K562 (cell line): ENCODE data around the gene AGAP1. TPM values are rescaled to one million over a fixed set of nuclear protein-coding genes. Genes with fewer than 3 reads are reported as not detected.

ENCODE experiments used
- CBFA2T2 ChIP-seq: fragments of 450-650 bp; conservative IDR thresholded peaks from 2 replicates; pipeline ENCODE4 v1.6.1; 2017; ENCODE audit warnings: mild to moderate bottlenecking
- DPF2 ChIP-seq: fragments of 450-650 bp; IDR thresholded peaks from 2 replicates; pipeline ENCODE4 v1.6.1; 2016
- EP400 ChIP-seq: fragments of 450-650 bp; IDR thresholded peaks from 2 replicates; pipeline ENCODE4 v1.6.1; 2017; ENCODE audit warnings: antibody characterized with exemption, mild to moderate bottlenecking, moderate library complexity
- FOXJ2 ChIP-seq: fragments of 200-800 bp; sonication (Bioruptor generic); IDR thresholded peaks from 2 replicates; pipeline ENCODE4 v1.6.1; 2016; ENCODE audit warnings: missing genetic modification characterization, missing compliant biosample characterization
- FOXK1 ChIP-seq: sonication (generic); formaldehyde crosslinking; IDR thresholded peaks from 2 replicates; pipeline ENCODE4 v1.8.0; 2022; ENCODE audit warnings: missing genetic modification reagents, mild to moderate bottlenecking, borderline replicate concordance
- HMG20A ChIP-seq: fragments of 450-650 bp; formaldehyde crosslinking; conservative IDR thresholded peaks from 2 replicates; pipeline ENCODE4 v1.4.0; 2020; ENCODE audit warnings: mild to moderate bottlenecking, mixed read lengths
- JUN ChIP-seq, 2 experiments: sonication (generic) in 1 of 2; formaldehyde crosslinking in 1 of 2; IDR thresholded peaks; 2 replicates each; pipeline versions ENCODE4 v1.6.1 to v1.8.0; 2012 to 2022; ENCODE audit warnings: borderline replicate concordance in 2 of 2, mild to moderate bottlenecking in 2 of 2, improper control_type of control experiment in 1 of 2, low read depth in 1 of 2, low read length in 1 of 2, missing genetic modification reagents in 1 of 2
- JUND ChIP-seq, 2 experiments: IDR thresholded peaks; 2 replicates in 1 of 2; 3 replicates in 1 of 2; pipeline ENCODE4 v1.6.1; 2011; ENCODE audit warnings: borderline replicate concordance in 2 of 2, low read depth in 2 of 2, low read length in 2 of 2, improper control_type of control experiment in 1 of 2, missing biosample characterization in 1 of 2, missing genetic modification characterization in 1 of 2, missing genetic modification reagents in 1 of 2
- MED1 ChIP-seq: sonication (generic); formaldehyde crosslinking; IDR thresholded peaks from 2 replicates; pipeline ENCODE4 v1.8.1; 2023; ENCODE audit warnings: missing genetic modification reagents, borderline replicate concordance
- NFIC ChIP-seq: fragments of 450-650 bp; IDR thresholded peaks from 2 replicates; pipeline ENCODE4 v1.6.1; 2017; ENCODE audit warnings: mild to moderate bottlenecking, inconsistent platforms
- NR2C1 ChIP-seq, 2 experiments: fragments of 450-650 bp; IDR thresholded peaks; 2 replicates each; pipeline ENCODE4 v1.6.1; 2017; ENCODE audit warnings: mild to moderate bottlenecking in 2 of 2, antibody characterized with exemption in 1 of 2, inconsistent platforms in 1 of 2, missing compliant biosample characterization in 1 of 2, missing genetic modification characterization in 1 of 2
- NR2F6 ChIP-seq: fragments of 450-650 bp; formaldehyde crosslinking; IDR thresholded peaks from 2 replicates; pipeline ENCODE4 v1.4.0; 2020; ENCODE audit warnings: mild to moderate bottlenecking
- PYGO2 ChIP-seq: fragments of 450-650 bp; IDR thresholded peaks from 2 replicates; pipeline ENCODE4 v1.6.1; 2016; ENCODE audit warnings: mild to moderate bottlenecking, missing genetic modification characterization, moderate library complexity, missing compliant biosample characterization
- SMARCB1 ChIP-seq: IDR thresholded peaks from 2 replicates; pipeline ENCODE4 v1.6.1; 2011; ENCODE audit warnings: improper control_type of control experiment, low read depth; ENCODE audit not compliant: insufficient read length
- ZKSCAN3 ChIP-seq: fragments of 250-450 bp; sonication (Bioruptor Pico); IDR thresholded peaks from 2 replicates; pipeline ENCODE4 v1.4.0; 2020
- polyA plus RNA-seq, 8 experiments: library from polyadenylated mRNA; depleted of rRNA in 4 of 8; stranded (reverse) in 5 of 8; unstranded in 3 of 8; fragments of >200 nt; fragmentation: Nextera tagmentation in 2 of 8; fragmentation: Illumina TruSeq in 1 of 8; extraction: Ambion mirVana in 2 of 8; extraction: Trizol in 1 of 8; gene quantifications; 2 replicates each; pipeline versions ENCODE4 v1.2.1 to v1.2.3, GENCODE V29; 2011 to 2014; ENCODE audit warnings: inconsistent platforms in 1 of 8, missing spikeins in 1 of 8
- total RNA-seq, 7 experiments: library from RNA; depleted of rRNA in 6 of 7; stranded (reverse); fragments of >200 nt in 6 of 7; fragmentation: Illumina TruSeq in 2 of 7; extraction: Trizol in 2 of 7; gene quantifications; 2 replicates each; pipeline versions ENCODE4 v1.2.1 to v1.2.3, GENCODE V29; 2011 to 2021; ENCODE audit warnings: low replicate concordance in 1 of 7
- TF ChIP-seq, protein P1 (sequence below): fragments of 450-650 bp; IDR thresholded peaks from 2 replicates; pipeline ENCODE4 v1.6.1; 2016; ENCODE audit warnings: mild to moderate bottlenecking, moderate library complexity

The AGAP1 gene
- total and polyA plus RNA-seq, 9 of the 15 experiments (the other 6 are each of a cell fraction or from before 2014, with no cell fraction given), result 1.3 to 24.0 (median 10.6) TPM

DNA sequence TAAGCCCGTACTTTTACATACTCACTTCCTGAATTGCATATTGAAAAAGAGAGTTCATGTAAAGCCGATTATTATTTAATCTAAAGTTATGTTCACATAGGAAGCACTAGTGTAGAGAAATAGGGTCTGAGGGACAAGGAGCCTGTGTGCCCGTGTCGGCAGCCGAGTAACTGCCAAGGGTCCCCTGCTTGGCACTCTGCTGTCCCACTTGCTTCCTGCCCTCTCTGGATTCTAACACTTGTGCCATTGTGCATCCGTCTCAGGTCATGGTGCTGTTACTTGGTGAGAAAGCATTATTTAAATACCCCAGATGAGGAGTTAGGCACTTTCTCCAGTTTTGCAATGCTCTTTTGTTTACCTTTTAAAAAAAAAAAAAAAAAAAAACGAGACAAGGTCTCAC, 236.3 kb downstream of the AGAP1 start (continued):
- TF ChIP-seq, protein P1, sequence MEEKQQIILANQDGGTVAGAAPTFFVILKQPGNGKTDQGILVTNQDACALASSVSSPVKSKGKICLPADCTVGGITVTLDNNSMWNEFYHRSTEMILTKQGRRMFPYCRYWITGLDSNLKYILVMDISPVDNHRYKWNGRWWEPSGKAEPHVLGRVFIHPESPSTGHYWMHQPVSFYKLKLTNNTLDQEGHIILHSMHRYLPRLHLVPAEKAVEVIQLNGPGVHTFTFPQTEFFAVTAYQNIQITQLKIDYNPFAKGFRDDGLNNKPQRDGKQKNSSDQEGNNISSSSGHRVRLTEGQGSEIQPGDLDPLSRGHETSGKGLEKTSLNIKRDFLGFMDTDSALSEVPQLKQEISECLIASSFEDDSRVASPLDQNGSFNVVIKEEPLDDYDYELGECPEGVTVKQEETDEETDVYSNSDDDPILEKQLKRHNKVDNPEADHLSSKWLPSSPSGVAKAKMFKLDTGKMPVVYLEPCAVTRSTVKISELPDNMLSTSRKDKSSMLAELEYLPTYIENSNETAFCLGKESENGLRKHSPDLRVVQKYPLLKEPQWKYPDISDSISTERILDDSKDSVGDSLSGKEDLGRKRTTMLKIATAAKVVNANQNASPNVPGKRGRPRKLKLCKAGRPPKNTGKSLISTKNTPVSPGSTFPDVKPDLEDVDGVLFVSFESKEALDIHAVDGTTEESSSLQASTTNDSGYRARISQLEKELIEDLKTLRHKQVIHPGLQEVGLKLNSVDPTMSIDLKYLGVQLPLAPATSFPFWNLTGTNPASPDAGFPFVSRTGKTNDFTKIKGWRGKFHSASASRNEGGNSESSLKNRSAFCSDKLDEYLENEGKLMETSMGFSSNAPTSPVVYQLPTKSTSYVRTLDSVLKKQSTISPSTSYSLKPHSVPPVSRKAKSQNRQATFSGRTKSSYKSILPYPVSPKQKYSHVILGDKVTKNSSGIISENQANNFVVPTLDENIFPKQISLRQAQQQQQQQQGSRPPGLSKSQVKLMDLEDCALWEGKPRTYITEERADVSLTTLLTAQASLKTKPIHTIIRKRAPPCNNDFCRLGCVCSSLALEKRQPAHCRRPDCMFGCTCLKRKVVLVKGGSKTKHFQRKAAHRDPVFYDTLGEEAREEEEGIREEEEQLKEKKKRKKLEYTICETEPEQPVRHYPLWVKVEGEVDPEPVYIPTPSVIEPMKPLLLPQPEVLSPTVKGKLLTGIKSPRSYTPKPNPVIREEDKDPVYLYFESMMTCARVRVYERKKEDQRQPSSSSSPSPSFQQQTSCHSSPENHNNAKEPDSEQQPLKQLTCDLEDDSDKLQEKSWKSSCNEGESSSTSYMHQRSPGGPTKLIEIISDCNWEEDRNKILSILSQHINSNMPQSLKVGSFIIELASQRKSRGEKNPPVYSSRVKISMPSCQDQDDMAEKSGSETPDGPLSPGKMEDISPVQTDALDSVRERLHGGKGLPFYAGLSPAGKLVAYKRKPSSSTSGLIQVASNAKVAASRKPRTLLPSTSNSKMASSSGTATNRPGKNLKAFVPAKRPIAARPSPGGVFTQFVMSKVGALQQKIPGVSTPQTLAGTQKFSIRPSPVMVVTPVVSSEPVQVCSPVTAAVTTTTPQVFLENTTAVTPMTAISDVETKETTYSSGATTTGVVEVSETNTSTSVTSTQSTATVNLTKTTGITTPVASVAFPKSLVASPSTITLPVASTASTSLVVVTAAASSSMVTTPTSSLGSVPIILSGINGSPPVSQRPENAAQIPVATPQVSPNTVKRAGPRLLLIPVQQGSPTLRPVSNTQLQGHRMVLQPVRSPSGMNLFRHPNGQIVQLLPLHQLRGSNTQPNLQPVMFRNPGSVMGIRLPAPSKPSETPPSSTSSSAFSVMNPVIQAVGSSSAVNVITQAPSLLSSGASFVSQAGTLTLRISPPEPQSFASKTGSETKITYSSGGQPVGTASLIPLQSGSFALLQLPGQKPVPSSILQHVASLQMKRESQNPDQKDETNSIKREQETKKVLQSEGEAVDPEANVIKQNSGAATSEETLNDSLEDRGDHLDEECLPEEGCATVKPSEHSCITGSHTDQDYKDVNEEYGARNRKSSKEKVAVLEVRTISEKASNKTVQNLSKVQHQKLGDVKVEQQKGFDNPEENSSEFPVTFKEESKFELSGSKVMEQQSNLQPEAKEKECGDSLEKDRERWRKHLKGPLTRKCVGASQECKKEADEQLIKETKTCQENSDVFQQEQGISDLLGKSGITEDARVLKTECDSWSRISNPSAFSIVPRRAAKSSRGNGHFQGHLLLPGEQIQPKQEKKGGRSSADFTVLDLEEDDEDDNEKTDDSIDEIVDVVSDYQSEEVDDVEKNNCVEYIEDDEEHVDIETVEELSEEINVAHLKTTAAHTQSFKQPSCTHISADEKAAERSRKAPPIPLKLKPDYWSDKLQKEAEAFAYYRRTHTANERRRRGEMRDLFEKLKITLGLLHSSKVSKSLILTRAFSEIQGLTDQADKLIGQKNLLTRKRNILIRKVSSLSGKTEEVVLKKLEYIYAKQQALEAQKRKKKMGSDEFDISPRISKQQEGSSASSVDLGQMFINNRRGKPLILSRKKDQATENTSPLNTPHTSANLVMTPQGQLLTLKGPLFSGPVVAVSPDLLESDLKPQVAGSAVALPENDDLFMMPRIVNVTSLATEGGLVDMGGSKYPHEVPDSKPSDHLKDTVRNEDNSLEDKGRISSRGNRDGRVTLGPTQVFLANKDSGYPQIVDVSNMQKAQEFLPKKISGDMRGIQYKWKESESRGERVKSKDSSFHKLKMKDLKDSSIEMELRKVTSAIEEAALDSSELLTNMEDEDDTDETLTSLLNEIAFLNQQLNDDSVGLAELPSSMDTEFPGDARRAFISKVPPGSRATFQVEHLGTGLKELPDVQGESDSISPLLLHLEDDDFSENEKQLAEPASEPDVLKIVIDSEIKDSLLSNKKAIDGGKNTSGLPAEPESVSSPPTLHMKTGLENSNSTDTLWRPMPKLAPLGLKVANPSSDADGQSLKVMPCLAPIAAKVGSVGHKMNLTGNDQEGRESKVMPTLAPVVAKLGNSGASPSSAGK, result no peak
- TF ChIP-seq NFIC, result no peak
- no peak for TF ChIP-seq PYGO2 (tag)
- TF ChIP-seq SMARCB1, result no peak
- no peak for TF ChIP-seq FOXK1 (CRISPR knock-in tag)
- no peak for TF ChIP-seq FOXJ2
- TF ChIP-seq JUND (IDR thresholded peaks at IDR 0.05; ENCODE audit: borderline replicate concordance, low read depth, low read length), result no peak
- TF ChIP-seq JUND (tag; IDR thresholded peaks at IDR 0.05; ENCODE audit: borderline replicate concordance, low read depth, low read length), result no peak
- no peak for TF ChIP-seq MED1 (CRISPR knock-in tag)
- no peak for TF ChIP-seq ZKSCAN3
- TF ChIP-seq CBFA2T2, result no peak
- TF ChIP-seq EP400, result no peak
- no peak for TF ChIP-seq NR2F6
- no peak for TF ChIP-seq DPF2
- no peak for TF ChIP-seq JUN (IDR thresholded peaks at IDR 0.05; ENCODE audit: borderline replicate concordance, low read depth, low read length)
- no peak for TF ChIP-seq JUN (CRISPR knock-in tag; IDR thresholded peaks at IDR 0.05; ENCODE audit: borderline replicate concordance)
- no peak for TF ChIP-seq NR2C1 (IDR thresholded peaks at IDR 0.05)
- no peak for TF ChIP-seq NR2C1 (tag; IDR thresholded peaks at IDR 0.05)
- no peak for TF ChIP-seq HMG20A (CRISPR knock-in tag)
